Calu3 (cell line): ENCODE measurements around the gene NHSL1. TPM values are rescaled to one million over a fixed set of nuclear protein-coding genes. Genes with fewer than 3 reads are reported as not detected.

ENCODE experiments used
- BruUV-seq: library from RNA; stranded (reverse); fragments of 400-500 nt; replicated peaks from 2 replicates; lab custom pipeline; 2021; lab: Mats Ljungman, UMichigan
- CTCF ChIA-PET: fragments of 300-600 bp; sonication (Branson Sonifier 250); formaldehyde crosslinking; loops from one replicate; lab custom pipeline; 2022; ENCODE audit warnings: antibody characterized with exemption; lab: Charles Lee
- DNase-seq: peaks from one replicate; pipeline ENCODE4 v3.0.0; 2022
- H3K27ac Mint-ChIP-seq: one replicate; pipeline ENCODE4 v1.8.0; 2022; ENCODE audit warnings: mixed read lengths; ENCODE audit not compliant: unreplicated experiment
- H3K27me3 Mint-ChIP-seq: one replicate; pipeline ENCODE4 v1.8.0; 2022; ENCODE audit warnings: mixed read lengths; ENCODE audit not compliant: unreplicated experiment
- H3K36me3 Mint-ChIP-seq: one replicate; pipeline ENCODE4 v1.8.0; 2022; ENCODE audit warnings: mild to moderate bottlenecking, moderate library complexity, mixed read lengths; ENCODE audit not compliant: insufficient read depth, unreplicated experiment
- H3K4me1 Mint-ChIP-seq: one replicate; pipeline ENCODE4 v1.8.0; 2022; ENCODE audit warnings: mild to moderate bottlenecking, low read depth, mixed read lengths; ENCODE audit not compliant: unreplicated experiment
- H3K4me3 Mint-ChIP-seq: one replicate; pipeline ENCODE4 v1.8.0; 2022; ENCODE audit warnings: mild to moderate bottlenecking, low read depth, moderate library complexity, mixed read lengths; ENCODE audit not compliant: unreplicated experiment
- H3K9me3 Mint-ChIP-seq: one replicate; pipeline ENCODE4 v1.8.0; 2022; ENCODE audit warnings: low read depth, mixed read lengths; ENCODE audit not compliant: unreplicated experiment
- CTCF ChIP-seq: fragments of 200-600 bp; IDR thresholded peaks from one replicate; pipeline ENCODE4 v1.8.0; 2022; ENCODE audit warnings: antibody characterized with exemption; ENCODE audit not compliant: unreplicated experiment
- intact Hi-C: fragments of 100-400 bp; cut with micrococcal nuclease; formaldehyde crosslinking; loops from one replicate; pipeline ENCODE4 v1.10.0; 2022; ENCODE audit not compliant: unreplicated experiment
- microRNA-seq: library from miRNA; unstranded; fragments of <30 nt; microRNA quantifications from one replicate; pipeline ENCODE4 v1.2.0, GENCODE V29; 2022
- total RNA-seq: library from RNA; stranded (reverse); gene quantifications from 2 replicates; pipeline ENCODE4 v1.2.3, GENCODE V29; 2022

The NHSL1 gene
- total RNA-seq, 1 experiment from 2014 or later, result 26.6 TPM

GRCh38 chr6:138374230-138374629 lies 125.1 kb downstream of the NHSL1 start:
- DNase-seq, result no peak
- no peaks in the 10 kb centered on the region for H3K9me3 Mint-ChIP-seq
- no peaks in the 10 kb centered on the region for H3K27me3 Mint-ChIP-seq
- TF ChIP-seq CTCF, result no peak
- H3K27ac Mint-ChIP-seq, result no peak overlapping the region
- no TSS peak for BruUV-seq
- H3K36me3 Mint-ChIP-seq, result no peaks in the 10 kb centered on the region
- H3K4me1 Mint-ChIP-seq, result peaks cover 30% of the 10 kb centered on the region
- intact Hi-C loops, result no loop called here
- CTCF ChIA-PET, result interaction anchor here (0.6 kb wide), 1 partner anchor 863 kb away, joined by 4 read pairs; no protein-coding TSS in a partner anchor
- H3K4me3 Mint-ChIP-seq, result no peak overlapping the region

- intact Hi-C loops, result no loop called here
- Mint-ChIP-seq H3K36me3 (no peaks in the 10 kb centered on the region), H3K27me3 (no peaks in the 10 kb centered on the region), H3K4me1 (peaks cover 30% of the 10 kb centered on the region), H3K9me3 (no peaks in the 10 kb centered on the region), H3K4me3 (no peak overlapping the region), H3K27ac (peak overlapping the region; percentile 77)
- CTCF ChIA-PET, result interaction anchor here (1.5 kb wide), 1 partner anchor 31 kb away, joined by 5 read pairs; the partner anchor contains the start of gene HEBP2
- BruUV-seq, result no TSS peak
- DNase-seq, result no peak
- no peak for TF ChIP-seq CTCF
Measured at GRCh38 chr6:138372711-138373463, 126.4 kb downstream of the NHSL1 start.

Small RNA genes within 50 kb of the gene (microRNA-seq; reads per million reads assigned to microRNA genes)
- gene MIR3145, result 10.5 reads per million, percentile 34 among the genes with 10 or more reads in this experiment

Other genes with a start within 250 kb of the NHSL1 start
- gene SMIM28, start 121.6 kb downstream of the NHSL1 start, total RNA-seq, result not detected in 2 replicates
- gene HEBP2, start 95.3 kb downstream of the NHSL1 start, total RNA-seq, result 33.4 and 36.7 TPM in 2 replicates